HG02763 (cell line): ENCODE data around the gene TAOK1.

Source experiments
- ATAC-seq: cut with Tn5 transposase; IDR thresholded peaks from one replicate; pipeline ENCODE4 v1.9.1; 2021; ENCODE audit warnings: mild to moderate bottlenecking, moderate library complexity; ENCODE audit not compliant: unreplicated experiment

Gene TAOK1

GRCh38 chr17:29568331-29569244 lies 178.4 kb downstream of the TAOK1 start, which contains the start of gene TP53I13:
TP53I13 (plus strand) TSS chr17:29568701; CDS start chr17:29568759, 58 bp downstream.
- peak; percentile 39 for ATAC-seq

- no peak for ATAC-seq
Observed at GRCh38 chr17:29569245-29569950, 179.2 kb downstream of the TAOK1 start.

DNA sequence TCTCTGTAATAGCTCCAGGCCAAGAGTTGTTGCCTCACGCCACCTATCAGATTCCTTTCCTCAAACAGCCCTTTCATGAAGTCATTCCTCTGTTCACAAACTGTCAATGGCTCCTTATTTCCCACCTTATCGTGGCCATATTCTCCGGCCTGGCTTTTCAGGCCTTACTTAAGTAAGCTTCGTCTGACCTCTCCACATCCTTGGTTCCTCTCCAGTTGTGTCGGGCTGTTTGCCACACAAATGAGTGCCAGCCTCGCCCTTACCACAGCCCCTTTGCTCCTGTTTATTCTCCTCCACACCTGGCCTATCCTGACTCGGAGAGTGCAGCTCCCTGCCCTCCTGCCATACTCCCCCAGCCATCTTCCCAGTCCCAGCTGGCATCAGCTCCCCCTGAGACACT lies 180.4 kb downstream of the TAOK1 start:
- ATAC-seq = no peak

DNA sequence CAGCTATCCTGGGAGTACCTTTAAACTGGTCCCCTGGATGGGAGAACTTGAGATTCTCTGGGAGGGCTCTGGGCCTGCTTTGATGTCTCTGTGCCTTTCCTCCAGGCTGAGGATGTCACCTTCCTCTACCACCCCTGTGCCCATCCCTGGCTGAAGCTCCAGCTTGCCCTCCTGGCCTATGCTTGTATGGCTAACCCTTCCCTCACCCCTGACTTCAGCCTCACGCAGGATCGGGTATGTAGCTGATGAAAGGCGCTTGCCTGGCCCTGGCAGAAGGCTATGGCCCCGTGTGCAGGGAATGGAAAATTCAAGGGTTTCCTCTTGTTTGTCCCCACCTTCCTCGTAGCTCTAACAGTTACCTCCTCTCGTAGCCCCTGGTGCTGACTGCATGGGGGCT lies 181.3 kb downstream of the TAOK1 start:
- ATAC-seq = no peak

DNA sequence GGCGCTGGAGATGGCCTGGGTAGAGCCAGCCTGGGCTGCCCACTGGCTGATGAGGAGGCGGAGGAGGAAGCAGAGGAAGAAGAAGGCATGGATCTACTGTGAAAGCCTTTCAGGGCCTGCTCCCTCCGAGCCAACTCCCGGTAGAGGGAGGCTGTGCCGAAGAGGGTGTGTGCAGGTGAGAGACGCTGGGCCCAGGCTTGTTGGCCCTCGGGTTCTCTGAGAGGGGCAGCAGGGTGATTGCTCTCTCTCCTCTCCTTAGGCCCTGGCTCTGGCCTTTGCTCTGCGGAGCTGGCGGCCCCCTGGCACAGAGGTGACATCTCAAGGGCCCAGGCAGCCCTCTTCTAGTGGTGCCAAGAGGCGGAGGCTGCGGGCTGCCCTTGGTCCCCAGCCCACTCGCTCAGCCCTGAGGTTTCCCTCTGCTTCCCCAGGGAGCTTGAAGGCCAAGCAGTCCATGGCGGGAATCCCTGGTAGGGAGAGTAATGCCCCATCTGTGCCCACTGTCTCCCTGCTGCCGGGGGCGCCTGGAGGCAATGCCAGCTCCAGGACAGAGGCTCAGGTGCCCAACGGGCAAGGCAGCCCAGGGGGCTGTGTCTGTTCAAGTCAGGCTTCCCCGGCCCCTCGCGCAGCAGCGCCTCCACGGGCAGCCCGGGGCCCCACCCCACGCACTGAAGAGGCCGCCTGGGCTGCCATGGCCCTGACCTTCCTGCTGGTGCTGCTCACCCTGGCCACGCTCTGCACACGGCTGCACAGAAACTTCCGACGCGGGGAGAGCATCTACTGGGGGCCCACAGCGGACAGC lies 181.9 kb downstream of the TAOK1 start:
- ATAC-seq = no peak

DNA sequence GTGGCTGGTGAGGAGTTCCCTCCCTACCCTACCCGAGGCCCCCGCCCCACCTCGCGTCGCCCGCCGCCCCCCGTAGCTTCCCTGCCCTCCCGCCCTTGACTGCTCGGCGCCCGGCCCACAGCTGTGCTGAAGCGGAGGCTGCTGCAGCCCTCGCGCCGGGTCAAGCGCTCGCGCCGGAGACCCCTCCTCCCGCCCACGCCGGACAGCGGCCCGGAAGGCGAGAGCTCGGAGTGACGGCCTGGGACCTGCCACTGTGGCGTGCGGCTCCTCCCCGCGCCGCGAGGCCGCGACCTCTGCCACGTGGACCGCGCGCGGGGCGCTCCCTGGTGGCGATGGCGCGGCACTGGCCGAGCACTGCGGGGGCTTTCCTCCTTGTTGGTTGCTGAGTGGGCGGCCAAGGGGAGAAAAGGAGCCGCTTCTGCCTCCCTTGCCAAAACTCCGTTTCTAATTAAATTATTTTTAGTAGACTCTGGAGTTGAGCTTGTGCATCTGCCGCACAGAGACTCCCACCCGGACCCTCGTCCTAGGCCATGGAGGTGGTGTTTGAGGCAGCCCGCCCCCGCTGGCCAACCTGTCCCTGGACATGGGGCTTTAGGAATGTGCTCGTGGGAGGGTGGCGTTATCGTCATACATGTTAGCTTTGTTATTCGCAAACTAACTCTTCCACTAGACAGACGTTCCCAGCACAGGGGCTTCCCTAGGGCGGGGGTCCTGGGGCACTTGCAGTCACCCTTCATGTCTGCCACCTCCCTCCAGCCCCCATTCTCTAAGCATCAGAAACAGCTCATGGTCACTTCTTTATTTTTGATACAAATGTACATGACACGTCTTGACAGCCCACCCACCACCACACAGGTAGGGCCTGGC lies 182.8 kb downstream of the TAOK1 start:
- no peak for ATAC-seq

DNA sequence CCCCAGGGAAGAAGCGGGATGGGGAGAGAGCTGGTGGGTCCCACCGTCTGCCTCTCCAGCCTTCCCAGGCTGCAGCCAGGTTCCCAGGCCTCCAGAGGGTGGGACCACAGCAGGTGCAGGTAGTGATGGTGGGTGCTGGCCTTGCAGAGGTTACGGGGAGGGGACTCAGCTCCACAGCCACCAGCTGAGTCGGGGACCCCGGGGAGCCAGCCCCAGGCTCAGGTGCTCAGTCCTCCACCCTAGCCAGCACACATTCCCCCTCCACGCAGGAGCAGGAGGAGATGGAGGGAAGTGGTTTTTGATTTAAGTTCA lies 183.4 kb downstream of the TAOK1 start:
- no peak for ATAC-seq

DNA sequence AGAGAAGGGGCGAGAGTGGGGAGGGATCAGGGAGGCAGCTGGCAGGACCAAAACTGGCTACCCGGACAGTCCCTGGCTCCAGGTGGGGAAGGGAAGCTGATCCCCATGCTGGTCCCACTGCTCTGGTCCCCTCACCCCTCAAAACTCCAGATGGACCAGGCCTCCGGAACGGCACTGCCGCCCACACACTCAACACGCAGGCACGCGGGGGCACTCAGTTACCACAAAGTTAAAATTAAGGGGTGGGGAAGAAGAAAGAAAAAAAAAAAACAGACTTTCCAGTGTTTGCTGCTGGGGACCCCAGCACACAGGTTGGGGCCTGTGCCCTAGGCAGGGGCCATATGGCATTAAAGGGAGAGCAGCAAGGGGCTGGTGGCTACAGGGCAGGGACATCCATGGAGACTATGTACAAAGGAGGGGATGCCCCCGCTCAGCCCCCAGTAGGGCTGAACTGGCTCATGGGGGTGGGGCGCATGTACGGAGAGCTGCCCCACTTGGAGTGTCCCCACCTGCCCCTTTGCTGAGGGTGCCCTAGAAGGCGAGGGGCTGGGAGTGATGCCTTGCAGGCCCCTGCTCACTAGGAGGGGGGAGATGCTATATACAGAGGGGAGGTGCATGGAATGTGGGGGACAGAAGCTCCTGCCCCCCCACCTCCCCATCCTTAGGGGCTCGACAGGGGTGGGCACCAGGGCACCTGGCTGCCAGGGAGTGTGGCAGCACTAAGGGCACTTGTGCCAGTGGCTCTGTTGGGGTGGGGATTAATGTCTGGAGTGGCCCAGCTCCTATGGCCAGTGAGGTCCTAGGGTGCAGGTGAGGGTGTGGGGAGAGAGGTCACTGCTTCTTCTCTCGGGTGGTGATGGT lies 183.9 kb downstream of the TAOK1 start:
- no peak for ATAC-seq

DNA sequence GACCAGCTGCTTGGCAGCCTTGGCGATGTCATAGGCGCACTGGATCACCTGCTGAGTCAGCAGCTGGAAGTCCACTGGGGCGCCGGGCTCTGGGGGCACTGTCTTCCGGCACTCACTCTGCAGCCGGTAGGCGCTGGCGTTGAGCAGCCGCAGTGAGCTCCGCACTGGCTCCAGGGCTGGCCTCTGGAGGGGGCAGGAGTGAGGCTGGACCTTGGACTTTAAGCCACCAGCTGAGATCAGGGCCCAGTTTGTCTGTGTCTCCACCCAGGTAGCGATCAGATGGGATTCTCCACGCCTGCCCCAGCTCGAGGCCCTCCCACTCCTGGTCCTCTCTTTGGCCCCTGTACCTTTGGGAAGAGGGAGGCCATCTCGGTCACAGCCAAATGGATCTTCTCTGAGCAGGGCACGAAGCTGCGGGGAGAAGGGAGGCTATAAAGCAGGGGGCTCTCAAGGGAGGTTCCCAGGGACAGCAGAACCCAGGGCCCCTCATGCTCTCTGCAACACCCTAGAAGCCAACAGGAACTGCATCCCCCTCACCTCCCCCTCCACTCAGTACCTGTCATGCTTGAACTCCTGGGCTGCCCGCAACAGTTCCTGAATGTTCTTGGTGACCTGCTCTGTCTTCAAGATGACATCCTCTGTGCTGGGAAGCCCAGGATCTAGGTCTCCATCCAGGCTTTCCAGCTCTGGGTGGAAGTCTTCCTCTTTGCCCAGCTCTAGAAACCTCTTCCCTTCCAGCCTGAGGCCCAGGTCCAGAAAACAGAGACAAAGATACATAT lies 184.8 kb downstream of the TAOK1 start:
- no peak for ATAC-seq

DNA sequence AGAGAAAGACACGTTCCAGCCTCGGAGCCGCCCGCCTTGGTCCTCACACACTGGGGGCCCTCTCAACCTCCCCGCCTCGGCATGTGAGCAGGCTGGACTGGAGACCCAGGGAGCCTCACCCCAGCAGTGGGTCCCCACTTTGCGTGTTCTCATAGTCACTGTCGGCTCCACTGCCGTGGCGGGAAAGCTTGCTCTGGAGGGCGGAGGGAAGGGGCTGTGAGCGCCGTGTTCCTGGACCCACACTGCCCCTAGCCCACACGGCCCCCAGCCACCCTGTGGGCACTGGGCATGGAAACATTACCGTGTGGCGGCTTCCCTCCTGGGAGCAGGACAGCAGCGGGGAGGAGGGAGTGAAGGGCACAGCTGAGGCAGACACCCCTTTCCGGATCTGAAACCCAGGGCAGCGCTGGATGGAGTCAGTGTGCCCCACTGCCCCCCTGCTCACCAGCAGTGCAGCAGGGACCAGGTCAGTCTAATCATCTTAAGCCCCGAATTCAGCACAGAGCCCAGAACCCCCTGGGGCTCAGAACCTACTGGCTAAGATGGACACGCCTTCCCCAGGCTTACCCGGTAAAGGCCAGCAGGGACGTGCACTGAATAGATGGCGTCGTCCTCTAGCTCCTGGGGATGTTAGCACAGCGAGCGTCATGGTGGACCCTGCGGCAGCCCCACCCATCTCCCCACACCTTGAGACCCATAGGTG lies 185.5 kb downstream of the TAOK1 start:
- no peak for ATAC-seq

DNA sequence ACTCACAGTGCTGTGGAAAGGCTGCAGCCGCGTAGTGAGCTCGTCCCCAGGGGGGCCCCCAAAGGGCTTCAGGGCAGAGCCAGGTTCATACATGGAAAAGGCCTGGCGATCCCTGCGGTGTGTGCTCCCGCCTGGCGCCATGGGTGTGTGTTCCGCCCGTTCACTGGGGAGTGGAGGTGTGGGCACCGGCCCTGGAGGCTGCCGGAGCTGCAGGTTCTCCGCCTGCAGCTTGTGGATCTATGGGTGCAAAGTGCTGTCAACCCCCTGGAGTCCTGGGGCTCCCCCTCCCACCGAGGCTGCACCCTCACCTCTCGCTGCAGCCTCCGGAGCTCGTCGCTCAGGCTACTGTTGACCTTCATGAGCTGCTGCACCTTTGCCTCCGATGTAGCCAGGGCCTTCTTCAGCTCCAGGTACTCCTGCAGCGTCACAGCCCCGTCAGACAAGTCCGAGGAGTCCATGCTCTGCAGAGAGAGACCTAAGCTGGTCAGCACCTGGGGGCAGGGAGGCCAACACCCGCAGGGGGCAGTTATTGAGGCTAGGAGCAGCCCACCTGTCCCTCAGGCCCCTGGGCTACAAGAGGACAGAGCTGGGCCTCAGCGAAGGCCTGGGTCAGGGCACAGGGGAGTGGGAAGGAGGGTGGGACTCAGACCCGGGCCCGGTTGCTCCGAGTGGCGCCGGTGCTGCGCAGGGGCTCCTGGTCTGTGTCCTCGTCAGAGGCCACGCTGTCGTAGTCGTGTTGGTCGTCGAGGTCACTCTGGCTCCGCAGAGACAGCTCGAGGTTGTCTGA lies 186.2 kb downstream of the TAOK1 start:
- no peak for ATAC-seq

DNA sequence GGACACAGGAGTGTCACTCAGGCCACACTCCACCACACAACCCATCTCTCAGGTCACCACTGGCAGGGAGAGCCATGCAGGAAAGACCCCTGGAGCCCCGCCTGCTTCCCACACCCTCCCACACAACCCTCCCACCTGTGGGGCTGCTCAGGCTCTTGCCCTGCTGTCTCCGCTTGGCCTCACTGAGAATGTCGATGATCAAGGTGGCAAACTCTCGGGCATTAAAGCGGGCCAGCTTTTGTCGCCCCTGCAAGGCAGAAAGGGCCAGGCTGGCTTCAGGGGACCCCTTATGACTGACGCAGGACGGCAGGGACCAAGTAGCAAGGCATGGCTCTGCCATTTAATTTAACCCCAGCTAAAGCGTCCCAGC lies 186.8 kb downstream of the TAOK1 start:
- ATAC-seq = no peak

GRCh38 chr17:29577385-29578211 lies 187.4 kb downstream of the TAOK1 start:
- no peak for ATAC-seq

- ATAC-seq = no peak
Observed at GRCh38 chr17:29578626-29579485, 188.7 kb downstream of the TAOK1 start.

DNA sequence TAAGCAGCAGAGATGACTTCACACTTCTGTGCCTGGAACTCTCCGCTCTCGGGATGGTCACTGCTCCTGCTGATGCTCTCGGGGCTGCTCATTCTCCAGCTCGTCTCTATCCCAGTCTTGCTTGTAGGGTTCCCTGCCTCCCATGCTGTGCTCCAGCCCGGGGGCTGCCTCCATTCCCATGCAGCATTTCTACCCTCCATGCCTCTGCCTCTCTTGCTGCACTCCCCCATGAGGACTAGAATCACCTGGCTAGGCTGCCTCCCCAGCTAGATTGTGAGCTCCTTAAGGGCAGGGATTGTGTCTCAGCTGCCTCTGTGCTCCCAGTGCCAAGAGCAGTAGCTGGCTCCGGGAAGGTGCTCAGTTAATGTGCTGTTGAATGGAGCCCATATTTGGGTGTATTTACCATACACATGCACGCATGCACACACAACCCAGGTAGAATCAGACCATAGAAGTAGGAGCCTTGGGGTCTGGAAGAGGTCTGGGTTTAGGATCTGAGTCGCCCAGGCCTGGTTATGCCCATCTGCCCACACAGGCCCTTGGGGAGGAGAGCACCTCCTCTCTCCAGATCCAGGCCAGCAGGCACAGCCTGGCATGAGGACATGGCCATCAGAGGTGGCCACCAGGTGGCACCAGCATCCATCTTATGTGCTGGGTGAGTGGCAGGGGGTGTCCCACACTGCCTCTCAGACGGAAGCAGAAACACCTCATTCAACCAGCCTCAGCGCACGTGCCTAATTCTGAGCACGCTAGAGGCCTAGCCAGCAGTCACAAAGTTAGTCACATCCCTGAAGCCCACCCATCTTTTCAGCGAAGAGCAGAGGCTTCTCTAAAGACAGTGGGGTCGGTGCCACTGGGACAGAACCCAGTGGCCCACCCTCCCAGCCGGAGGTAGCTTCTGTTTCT lies 190.0 kb downstream of the TAOK1 start:
- peak; percentile 62 for ATAC-seq
